Upper lobe of right lung (tissue), 1 donor: ENCODE results near the gene TRAPPC5. TPM values are rescaled to one million over a fixed set of nuclear protein-coding genes. Genes with fewer than 3 reads are reported as not detected.

Experiments
- ATAC-seq: fragments of 200-7000 bp; cut with Tn5 transposase; one replicate; pipeline ENCODE4 v1.9.1; 2020; ENCODE audit warnings: mild to moderate bottlenecking, moderate library complexity
- DNase-seq: peaks from one replicate; pipeline ENCODE4 v3.0.0-alpha.2; 2020
- H3K27ac ChIP-seq: fragments of 200-600 bp; one replicate; pipeline ENCODE4 v1.8.0; 2022
- H3K27me3 ChIP-seq: fragments of 200-600 bp; one replicate; pipeline ENCODE4 v1.8.0; 2022; ENCODE audit warnings: mild to moderate bottlenecking
- H3K36me3 ChIP-seq: fragments of 200-600 bp; one replicate; pipeline ENCODE4 v1.8.0; 2022
- H3K4me1 ChIP-seq: fragments of 200-600 bp; one replicate; pipeline ENCODE4 v1.8.0; 2022
- H3K4me3 ChIP-seq: fragments of 200-600 bp; one replicate; pipeline ENCODE4 v1.8.0; 2022; ENCODE audit warnings: mild to moderate bottlenecking
- H3K9me3 ChIP-seq: fragments of 200-600 bp; one replicate; pipeline ENCODE4 v1.8.0; 2022
- intact Hi-C: fragments of 100-400 bp; cut with DNase I; formaldehyde crosslinking; loops from one replicate; pipeline ENCODE4 v1.11.0; 2022
- total RNA-seq: library from RNA; stranded (reverse); fragmentation: NEBNext Ultra II Directional; extraction: Animal tissue kit (Norgen Biotek cat#: 25700); gene quantifications from one replicate; pipeline ENCODE4 v1.2.1, GENCODE V29; 2021
- TF ChIP-seq, protein P1 (sequence below): fragments of 200-600 bp; IDR thresholded peaks from one replicate; pipeline ENCODE4 v1.8.0; 2022; ENCODE audit warnings: antibody characterized with exemption
- donor health status: DM: no; HTN: yes; CAD: no; lungs with severe emphysema.

The TRAPPC5 gene
- total RNA-seq, 1 donor from 2014 or later = 83.9 TPM

DNA sequence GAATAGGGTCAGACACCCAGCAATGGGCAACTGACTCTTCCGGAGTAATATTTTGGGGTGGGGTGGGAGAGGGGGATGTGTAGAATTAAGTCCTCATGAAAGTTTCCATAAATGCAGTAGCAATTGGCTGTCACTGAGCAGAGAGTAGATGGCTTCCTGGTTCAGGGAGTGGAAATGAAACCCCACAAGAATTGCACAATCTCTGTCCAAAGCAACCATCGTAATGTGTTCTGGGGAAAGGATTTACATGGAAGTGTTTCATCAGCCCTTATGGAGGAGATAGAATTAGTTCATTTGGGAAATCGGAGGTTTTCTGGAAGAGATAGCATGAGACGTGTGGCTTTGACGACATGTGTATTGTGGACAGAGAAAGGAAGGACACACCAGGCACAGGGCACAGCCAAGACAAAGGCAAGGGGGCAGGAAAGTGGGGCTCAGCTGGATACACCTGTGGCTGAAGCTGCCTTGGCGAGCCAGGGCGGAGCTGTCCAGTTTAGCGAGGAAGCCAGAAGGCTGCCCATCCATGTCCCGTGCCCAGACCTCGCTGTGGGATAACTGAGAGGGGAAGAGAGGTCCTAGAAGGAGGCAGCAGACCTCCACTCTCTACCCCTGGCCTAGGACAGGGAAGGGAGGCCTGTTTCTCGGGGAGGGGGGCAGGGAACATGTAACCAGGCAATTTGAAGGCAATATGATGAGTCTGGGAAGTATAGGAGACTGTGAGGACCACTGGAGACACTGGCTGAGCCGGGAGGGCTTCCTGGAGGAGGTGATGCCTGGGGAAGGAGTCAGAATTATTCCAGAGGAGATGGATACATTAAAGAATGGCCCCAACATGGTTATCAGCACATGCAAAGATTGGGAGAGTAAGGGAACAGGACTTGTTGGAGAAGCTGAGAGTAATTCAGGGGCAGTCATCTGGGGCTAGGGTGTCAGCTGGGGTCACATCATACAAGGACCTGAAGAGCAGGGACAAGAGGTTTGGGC lies 53.9 kb downstream of the TRAPPC5 start:
- ATAC-seq = peak; percentile 79
- Histone ChIP-seq H3K9me3 (no peaks in the 10 kb centered on the region), H3K36me3 (no peaks in the 10 kb centered on the region), H3K4me1 (peaks cover 3% of the 10 kb centered on the region), H3K4me3 (no peak overlapping the region), H3K27ac (no peak overlapping the region), H3K27me3 (peaks cover 27% of the 10 kb centered on the region)
- TF ChIP-seq, protein P1, sequence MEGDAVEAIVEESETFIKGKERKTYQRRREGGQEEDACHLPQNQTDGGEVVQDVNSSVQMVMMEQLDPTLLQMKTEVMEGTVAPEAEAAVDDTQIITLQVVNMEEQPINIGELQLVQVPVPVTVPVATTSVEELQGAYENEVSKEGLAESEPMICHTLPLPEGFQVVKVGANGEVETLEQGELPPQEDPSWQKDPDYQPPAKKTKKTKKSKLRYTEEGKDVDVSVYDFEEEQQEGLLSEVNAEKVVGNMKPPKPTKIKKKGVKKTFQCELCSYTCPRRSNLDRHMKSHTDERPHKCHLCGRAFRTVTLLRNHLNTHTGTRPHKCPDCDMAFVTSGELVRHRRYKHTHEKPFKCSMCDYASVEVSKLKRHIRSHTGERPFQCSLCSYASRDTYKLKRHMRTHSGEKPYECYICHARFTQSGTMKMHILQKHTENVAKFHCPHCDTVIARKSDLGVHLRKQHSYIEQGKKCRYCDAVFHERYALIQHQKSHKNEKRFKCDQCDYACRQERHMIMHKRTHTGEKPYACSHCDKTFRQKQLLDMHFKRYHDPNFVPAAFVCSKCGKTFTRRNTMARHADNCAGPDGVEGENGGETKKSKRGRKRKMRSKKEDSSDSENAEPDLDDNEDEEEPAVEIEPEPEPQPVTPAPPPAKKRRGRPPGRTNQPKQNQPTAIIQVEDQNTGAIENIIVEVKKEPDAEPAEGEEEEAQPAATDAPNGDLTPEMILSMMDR = no peak
- intact Hi-C loops = no loop called here
- peak; percentile 57 for DNase-seq

DNA sequence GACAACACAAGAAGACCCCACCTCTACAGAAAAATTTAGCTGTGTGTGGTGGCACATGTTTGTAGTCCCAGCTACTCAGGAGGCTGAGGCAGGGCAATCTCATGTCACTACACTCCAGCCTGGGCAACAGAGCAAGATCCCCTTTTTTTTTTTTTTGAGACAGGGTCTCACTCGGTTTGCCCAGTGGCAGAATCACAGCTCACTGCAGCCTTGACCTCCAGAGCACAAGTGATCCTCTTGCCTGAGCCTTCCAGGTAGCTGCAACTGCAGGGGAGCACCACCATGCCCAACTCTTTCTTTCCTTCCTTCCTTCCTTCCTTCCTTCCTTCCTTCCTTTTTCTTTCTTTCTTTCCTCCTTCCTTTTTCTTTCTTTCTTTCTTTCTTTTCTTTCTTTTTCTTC lies 55.5 kb downstream of the TRAPPC5 start:
- Histone ChIP-seq H3K27ac (no peak overlapping the region), H3K9me3 (no peaks in the 10 kb centered on the region), H3K4me1 (peaks cover 3% of the 10 kb centered on the region), H3K27me3 (peaks cover 11% of the 10 kb centered on the region), H3K36me3 (no peaks in the 10 kb centered on the region), H3K4me3 (no peak overlapping the region)
- ATAC-seq = no peak
- DNase-seq = peak; percentile 6
- intact Hi-C loops = no loop called here
- TF ChIP-seq, protein P1 = no peak

DNA sequence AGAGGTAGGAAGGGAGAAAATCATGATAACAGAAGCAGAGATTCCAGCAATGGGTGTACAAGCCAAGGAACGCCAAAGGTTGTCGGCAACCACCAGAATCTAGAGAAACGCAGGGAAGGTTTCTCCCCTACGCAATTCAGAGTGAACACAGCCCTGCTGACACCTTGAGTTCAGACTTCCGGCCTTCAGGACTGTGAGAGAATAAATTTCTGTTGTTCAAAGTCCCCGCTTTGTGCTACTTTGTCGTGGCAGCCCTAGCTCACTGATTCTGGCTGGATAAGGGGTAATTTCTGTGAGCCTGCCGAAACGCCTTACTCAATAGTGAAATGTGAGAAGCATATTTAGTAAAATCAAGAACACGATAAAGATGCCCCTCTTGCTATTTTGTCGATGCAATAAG lies 56.6 kb downstream of the TRAPPC5 start:
- ATAC-seq (no peak), DNase-seq (peak; percentile 6)
- Histone ChIP-seq H3K27ac (no peak overlapping the region), H3K36me3 (no peaks in the 10 kb centered on the region), H3K9me3 (no peaks in the 10 kb centered on the region), H3K4me1 (peaks cover 3% of the 10 kb centered on the region), H3K4me3 (no peak overlapping the region), H3K27me3 (no peaks in the 10 kb centered on the region)
- TF ChIP-seq, protein P1 = no peak
- intact Hi-C loops = no loop called here

Other genes starting within 250 kb of the TRAPPC5 start
- gene PEX11G, start 191.8 kb upstream of the TRAPPC5 start, total RNA-seq = 3.6 TPM
- 56.9 TPM for gene ZNF358, start 164.7 kb upstream of the TRAPPC5 start, total RNA-seq
- gene MCOLN1, start 158.2 kb upstream of the TRAPPC5 start, total RNA-seq = 55.0 TPM
- 190 TPM for gene PNPLA6, start 145.1 kb upstream of the TRAPPC5 start, total RNA-seq
- gene CAMSAP3, start 85.0 kb upstream of the TRAPPC5 start, total RNA-seq = 29.1 TPM
- gene XAB2, start 51.3 kb upstream of the TRAPPC5 start, total RNA-seq = 42.3 TPM
- 93.2 TPM for gene PET100, start 51.0 kb upstream of the TRAPPC5 start, total RNA-seq
- gene PCP2, start 47.1 kb upstream of the TRAPPC5 start, total RNA-seq = 3.5 TPM
- 162 TPM for gene STXBP2, start 43.7 kb upstream of the TRAPPC5 start, total RNA-seq
- gene RETN, start 11.8 kb upstream of the TRAPPC5 start, total RNA-seq = 12.5 TPM
- 97.9 TPM for gene MCEMP1, start 3.7 kb upstream of the TRAPPC5 start, total RNA-seq
- gene FCER2, start 21.3 kb downstream of the TRAPPC5 start, total RNA-seq = 0.58 TPM
- 1.4 TPM for gene CLEC4G, start 51.3 kb downstream of the TRAPPC5 start, total RNA-seq
- 10.6 TPM for gene CD209, start 66.7 kb downstream of the TRAPPC5 start, total RNA-seq
- 4.8 TPM for gene CLEC4M, start 82.4 kb downstream of the TRAPPC5 start, total RNA-seq
- 15.5 TPM for gene EVI5L, start 149.4 kb downstream of the TRAPPC5 start, total RNA-seq
- 2.6 TPM for gene PRR36, start 193.6 kb downstream of the TRAPPC5 start, total RNA-seq
- gene LRRC8E, start 207.7 kb downstream of the TRAPPC5 start, total RNA-seq = 11.0 TPM
- gene MAP2K7, start 223.0 kb downstream of the TRAPPC5 start, total RNA-seq = 36.4 TPM
- 1.2 TPM for gene TGFBR3L, start 234.0 kb downstream of the TRAPPC5 start, total RNA-seq
- 28.9 TPM for gene SNAPC2, start 239.5 kb downstream of the TRAPPC5 start, total RNA-seq
- gene CTXN1, start 245.3 kb downstream of the TRAPPC5 start, total RNA-seq = 1.2 TPM